HG02759 (cell line): Measurements from ENCODE around the gene MT1M.
"Not testable (repeated sequence)": the region's sequence is repeated elsewhere in the genome, so short reads cannot be mapped to it uniquely, and the experiment has no call there.

Source experiments
- ATAC-seq: cut with Tn5 transposase; IDR thresholded peaks from one replicate; pipeline ENCODE4 v1.9.1; 2021; ENCODE audit warnings: mild to moderate bottlenecking, moderate library complexity; ENCODE audit not compliant: unreplicated experiment

Gene MT1M

DNA sequence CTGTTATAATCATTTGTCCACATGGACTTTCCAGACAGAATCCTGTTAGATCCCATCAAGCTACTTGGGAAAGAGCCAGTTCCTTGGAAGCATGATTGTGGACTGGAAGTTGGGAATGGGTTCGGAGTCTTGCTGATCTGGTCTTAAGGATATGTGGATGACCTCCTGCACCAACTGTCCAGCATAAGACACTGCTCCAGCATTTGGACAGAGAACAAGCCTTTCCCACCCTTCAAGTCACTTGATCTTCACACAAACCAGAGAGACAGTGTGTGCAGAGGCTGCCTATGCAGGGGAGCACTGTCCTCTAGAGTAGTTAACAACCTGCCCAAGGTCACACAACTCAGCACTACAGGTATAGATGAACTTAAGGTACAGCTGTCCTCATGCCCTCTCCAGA lies 13.4 kb downstream of the MT1M start:
- ATAC-seq = no peak

DNA sequence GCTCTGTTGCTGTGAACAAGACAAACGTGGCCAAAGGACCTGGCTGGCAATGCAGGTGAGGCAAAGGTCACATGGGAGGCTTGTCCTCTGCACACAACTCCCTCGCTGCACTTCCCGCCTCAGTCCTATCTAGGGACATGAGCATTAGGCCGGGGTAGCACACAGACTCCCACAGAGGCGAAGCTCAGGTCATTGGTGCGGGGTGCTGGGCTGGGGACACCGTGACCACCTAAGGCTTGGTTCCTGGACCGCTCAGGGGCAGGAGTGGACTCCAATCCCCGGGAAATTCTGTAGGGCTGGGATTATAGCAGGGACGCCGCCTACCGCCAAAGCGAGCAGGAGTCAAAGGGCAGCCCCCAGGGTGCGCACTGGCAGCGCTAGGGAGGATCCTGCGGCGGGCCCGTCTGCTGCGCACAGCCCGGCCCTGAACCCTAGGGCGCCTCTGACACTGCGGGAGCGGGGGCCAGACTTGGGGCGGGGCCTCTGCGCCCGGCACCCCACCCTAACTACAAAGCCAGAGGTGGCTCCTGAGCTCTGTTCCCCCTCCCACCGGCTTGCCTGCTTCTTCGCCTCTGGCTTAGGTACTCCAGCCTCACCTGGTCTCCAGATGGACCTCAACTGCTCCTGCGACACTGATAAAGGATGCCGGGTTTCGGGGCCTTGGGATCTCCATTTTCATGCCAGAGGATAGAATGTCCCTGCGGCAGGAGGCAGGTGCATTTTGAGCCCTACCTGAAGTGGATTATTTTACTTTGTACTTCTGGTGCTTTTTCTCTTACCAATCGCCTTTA lies 15.4 kb downstream of the MT1M start:
- no peak for ATAC-seq

DNA sequence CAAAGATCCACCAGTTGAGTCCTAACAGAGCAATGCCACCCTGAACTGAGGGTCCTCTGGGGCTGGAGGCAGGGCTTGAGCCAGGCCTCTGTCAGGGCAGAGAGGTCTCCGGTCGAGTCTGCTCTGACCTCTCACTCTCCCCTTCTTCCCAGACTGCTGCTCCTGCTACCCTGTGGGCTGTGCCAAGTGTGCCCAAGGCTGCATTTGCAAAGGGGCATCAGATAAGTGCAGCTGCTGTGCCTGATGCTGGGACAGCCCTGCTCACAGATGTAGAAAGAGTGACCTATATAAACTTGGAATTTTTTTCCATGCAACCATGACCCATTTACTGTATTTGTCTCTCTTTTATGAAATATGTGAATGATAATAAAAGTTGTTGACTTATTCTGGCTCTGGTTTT lies 16.8 kb downstream of the MT1M start:
- no peak for ATAC-seq

DNA sequence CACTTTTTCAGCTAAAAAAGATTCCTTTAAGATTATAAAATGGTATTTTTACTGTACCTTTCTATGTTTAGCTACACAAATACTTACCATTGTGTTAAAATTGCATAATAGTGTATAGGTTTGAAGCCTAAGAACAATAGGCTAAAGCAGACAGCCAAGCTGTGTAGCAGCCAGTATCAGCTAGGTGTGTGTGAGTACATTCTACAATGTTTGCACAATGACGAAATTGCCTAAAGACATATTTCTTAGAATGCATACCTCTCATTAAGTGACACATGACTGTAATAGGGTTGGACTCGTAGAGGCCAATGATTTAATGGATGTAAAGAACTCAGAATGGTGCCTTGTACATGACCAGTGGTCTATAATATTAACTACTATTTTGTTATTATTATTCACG lies 17.4 kb downstream of the MT1M start:
- ATAC-seq = no peak

DNA sequence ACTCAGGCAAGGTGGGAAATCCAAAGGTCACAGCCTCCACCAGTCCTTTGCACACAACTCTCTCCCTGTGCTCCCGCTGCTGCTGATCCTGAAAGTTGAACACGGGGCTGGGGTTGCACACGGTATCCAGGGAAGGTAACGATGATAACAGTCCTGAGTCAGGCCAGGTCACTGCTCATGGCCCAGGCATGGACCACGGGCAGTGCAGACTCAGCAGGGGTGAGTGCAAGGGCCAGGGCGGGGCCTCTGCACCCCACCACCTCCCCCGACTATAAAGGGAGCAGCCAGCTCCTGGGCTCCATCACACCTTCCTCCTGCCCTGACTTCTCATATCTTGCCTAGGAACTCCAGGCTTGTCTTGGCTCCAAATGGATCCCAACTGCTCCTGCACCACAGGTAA lies 19.1 kb downstream of the MT1M start, which contains the start of gene MT1B:
MT1B (plus strand) TSS at position 301 of the 400 bp plus-strand sequence; CDS start at position 369, 68 bp downstream.
- ATAC-seq = no peak

DNA sequence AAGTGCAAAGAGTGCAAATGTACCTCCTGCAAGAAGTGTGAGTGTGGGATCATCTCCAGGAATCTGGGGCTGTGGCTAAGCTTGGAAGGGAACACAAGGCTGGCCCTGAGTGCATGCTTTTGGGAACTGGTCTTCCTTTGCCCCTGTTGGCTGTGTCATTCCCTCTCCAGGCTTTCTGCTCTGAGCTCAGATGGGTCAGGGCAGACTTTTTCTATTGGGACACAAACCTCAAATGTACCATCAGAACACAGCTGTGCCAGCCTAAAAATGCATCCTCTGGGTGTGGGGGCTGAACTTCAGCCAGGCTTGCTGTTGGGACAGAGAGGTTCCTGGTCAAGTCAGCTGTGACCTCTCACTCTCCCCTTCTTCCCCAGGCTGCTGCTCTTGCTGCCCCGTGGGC lies 20.1 kb downstream of the MT1M start:
- ATAC-seq = no peak

DNA sequence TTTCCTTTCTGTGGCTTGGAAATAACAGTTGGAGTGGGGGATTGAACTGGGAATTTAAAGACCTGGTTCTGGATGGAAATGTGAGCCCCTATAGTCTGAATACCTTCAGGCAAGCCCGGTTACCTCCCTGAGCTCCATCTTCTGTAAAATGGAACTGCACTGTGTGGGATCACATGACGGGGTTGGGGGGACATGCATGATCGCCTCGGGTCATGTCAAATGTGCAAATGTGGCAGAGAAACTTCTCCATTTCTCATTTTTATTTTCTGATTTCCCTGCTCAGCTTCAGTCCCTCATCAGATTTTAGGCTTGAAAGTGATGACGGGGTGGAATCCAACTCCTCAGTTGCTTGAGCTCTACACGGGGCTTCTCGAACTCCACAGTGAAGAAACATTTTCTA lies 20.8 kb downstream of the MT1M start:
- no peak for ATAC-seq

DNA sequence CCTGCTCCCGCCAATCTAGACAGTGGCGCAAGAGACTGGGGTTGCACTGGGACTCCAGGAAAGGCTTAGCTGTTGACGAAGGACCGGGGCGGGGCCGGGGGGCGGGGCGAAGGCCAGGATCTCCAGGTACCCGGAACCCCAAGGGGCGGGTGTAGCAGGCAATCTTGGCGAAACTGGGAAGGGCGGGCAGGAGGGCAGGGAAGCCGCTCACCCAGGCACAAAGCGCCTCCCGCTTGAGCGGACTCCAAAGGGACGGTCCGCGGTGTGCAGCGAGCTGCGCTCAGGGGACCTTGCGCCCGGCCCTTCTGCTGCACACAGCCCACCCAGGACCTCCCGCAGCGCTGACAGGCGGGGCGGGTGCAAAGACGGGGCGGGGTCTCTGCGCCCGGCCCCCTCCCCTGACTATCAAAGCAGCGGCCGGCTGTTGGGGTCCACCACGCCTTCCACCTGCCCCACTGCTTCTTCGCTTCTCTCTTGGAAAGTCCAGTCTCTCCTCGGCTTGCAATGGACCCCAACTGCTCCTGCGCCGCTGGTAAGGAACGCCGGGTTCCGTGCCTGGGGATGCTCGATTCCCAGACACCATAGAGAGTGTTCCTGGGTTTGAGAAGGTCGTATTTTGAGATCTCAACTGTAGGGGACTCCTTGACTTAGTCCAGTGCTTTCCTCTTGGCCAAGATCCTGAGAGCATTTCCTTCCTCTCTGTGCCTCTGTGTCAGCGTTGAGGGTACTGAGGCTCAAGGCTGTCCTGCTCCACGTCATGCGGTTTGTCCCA lies 25.3 kb downstream of the MT1M start, which contains the start of gene MT1F:
MT1F (plus strand) TSS at position 405 of the 772 bp plus-strand sequence; CDS start at position 505, 100 bp downstream.
- ATAC-seq = peak; percentile 61

DNA sequence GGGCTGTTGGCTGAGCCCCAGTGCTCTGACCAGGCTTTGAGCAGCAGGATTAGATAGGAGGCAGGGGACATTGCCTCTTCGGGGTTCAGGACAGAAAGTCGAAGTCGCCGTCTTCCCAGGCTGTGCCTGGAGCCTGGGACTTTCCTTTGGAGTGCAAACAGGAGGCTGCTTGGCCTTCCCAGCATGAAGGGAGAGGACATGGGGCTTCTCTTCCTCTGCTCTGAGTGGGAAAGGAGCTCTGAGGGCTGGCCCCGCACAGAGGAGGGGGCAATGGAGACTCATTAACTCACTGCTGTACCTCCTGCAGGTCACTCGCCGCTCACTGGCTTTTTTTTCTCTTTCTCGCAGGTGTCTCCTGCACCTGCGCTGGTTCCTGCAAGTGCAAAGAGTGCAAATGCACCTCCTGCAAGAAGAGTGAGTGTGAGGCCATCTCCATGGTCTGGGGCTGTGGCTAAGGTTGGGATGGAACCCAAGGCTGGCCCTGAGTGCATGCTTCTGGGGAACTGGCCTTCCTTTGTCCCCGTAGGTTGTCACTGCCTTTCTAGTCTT lies 25.9 kb downstream of the MT1M start:
- ATAC-seq = no peak

DNA sequence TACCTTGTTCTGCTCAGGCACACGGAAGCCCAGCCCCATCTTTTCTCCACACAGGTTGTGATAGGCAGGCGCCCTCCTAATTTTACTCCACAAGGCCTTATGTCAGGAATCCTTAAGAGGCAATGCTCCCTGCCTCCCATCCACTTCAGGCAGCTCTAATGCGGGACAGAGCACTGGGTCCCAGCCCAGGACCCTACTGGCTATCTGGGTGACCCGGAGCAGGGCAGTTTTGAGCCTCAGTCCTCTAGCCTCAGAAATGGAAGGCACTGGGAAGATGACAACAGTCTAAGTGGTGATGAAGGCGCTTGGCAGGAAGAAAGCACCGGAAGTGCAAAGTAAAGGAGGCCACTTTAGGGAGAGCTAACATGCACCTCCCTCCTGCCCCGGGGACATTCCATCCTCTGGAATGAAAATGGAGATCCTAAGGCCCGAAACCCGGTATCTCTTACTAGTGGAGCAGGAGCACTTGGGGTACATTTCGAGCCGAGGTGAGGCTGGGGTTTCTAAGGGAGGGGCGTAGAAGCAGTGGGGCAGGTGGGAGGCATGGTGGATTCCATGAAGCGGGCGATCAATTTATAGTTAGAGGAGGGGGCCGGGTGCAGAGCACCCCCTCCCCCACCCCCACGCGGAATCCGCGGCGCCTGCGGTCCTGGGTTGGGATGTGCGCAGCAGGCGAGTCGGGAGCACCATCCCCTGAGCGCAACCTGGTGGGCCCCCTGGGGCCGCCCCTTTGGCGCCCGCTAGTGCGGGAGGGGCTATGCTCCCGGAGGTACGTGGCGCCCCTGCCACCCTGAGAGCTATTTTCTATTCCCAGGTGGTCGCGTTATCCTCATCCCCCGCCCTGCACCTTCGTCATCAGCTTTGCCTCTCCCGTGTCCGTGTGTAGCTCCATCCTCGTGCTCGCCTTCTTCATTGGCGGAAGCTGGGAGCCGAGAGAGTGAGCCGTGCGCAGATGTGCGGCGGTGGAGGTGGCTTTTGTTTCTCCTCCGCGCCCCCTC lies 30.2 kb downstream of the MT1M start:
- ATAC-seq = no peak

DNA sequence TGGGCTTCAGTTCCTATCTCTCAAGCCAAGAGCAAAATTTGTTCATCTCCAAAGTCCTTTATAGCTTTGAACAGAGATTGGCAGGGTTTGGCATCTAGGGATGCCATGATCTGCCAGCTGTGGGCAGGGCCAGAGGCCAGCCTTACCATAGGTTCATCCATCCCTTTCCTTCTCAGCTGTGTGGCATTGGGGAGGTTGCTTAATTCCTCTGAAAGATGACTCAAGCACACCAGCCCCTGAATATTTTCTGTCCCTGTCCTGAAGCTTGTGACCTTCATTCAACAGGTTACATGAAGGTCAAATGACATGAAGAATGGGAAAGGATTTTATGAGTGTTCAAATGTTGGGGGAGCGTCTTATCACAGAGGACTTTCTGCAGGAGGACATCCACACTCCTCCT lies 32.0 kb downstream of the MT1M start:
- no peak for ATAC-seq

DNA sequence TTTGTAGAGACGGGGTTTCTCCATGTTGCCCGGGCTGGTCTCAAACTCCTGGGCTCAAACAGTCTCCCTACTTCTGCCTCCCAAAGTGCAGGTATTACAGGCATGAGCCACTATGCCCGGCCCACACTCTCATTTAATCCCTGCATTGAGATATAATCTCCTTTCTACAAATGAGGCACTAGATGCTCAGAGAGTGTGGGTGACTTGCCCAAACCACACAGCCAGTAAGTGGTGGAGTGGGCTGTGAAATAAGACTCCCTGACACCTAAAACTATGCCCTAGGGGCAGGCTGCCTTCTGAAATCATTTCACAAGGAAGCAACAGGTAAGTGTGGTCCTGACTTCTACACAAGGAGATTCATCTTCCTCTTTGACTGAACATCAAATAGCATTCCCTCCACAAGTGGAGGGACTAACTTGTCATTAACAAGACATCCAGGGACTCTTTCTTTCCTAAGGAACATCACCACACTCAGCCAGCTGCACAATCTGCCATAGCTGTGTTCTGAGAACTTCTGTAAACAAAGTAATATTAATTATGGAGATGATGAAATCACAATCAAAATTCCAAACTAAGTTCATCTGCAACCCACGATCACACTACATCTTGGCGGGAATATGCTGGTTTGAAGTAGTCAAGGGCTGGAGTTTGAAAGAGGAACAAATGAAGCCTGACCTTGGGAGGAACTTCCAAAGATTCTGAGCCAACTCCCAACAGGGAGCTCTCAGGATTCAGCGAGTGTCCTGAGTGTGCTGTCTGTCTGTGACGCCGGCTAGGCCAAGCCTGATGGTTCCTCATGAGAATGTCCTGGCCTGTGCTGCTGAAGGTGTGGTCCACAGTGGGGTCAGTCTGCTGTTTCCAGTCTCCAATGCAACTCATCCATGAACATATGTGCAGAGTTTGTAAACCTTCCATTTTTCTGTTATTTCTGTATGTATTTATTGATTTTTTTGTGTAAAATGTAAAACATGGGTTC lies 33.1 kb downstream of the MT1M start:
- ATAC-seq = not testable (repeated sequence)

DNA sequence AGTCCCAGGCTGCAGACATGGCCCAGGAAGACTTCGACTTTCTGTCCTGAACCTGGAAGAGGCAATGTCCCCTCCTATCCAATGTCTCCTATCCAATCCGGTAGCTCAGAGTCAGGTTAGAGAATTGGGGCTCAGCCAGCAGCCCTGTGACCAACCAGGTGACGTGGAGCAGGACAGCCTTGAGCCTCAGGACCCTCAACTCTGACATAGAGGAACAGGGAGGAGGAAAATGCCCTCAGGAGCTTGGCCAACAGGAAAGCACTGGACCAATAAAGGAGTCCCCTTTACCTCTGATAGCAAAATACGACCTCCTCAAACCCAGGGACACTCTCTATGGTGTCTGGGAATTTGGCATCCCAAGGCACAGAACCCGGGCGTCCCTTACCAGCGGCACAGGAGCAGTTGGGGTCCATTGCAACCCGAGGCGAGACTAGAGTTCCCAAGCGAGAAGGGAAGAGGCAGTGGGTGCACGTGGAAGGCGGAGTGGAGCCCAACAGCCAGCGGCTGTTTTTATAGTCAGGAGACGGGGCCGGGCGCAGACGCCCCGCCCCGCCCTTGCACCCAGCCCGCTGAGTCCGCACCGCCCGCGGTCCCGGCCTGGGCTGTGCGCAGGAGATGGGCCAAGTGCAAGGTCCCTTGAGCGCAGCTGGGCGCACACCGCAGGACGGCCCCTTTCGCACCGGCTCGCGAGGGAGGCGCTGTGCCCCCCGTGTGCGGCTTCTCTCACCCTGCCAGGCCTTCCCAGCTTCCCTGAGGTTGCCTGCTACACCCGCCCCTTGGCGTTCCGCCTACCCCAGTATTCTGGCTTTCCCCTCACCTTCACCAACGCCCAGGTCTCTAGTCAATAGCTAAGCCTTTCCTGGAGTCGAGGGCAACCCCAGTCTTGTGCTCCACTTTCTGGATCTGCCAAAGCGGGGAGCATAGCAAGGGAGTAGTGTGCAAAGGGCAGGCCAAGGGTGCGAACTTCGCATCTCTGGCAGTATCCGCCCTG lies 35.4 kb downstream of the MT1M start, which contains the start of gene MT1G:
MT1G (minus strand) TSS at position 485 of the 991 bp plus-strand sequence; CDS start at position 413, 72 bp downstream.
- no peak for ATAC-seq

DNA sequence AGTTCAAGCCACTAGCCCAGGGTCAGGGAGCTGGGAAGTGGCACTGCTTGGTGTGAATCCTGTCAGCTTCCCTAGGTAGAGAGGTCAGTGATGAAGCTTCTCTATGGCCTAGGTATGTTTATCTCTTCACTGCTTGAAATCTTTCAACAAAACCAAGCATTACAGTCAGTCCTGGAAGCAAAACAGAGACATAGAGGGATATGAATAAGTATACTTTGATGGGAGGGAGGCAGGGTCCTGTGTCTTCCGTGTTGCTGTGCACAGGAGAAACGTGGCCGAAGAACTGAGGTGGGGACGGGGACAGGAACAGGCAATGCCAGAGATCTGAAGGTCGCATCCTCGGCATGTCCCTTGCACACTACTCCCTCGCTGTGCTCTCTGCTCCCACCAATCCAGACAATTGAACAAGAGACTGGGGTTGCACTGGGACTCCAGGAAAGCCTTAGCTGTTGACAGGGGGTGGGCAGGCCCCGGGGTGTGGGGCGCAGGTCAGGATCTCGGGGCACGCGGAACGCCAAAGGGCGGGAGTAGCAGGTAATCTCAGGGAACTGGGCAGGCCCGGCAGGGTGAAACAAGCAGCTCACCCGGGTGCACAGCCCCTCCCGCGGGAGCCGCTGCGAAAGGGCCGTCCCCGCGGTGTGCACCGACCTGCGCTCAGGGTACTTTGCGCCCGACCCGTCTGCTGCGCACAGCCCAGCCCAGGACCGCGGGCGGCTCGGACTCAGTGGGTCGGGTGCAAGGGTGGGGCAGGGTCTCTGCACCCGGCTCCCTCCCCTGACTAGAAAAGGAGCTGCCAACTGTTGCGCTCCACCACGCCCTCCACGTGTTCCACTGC lies 36.8 kb downstream of the MT1M start, which contains the start of gene MT1H:
MT1H (plus strand) TSS at position 810 of the 835 bp plus-strand sequence. CDS start 71 bp downstream, outside the sequence.
- ATAC-seq = no peak

DNA sequence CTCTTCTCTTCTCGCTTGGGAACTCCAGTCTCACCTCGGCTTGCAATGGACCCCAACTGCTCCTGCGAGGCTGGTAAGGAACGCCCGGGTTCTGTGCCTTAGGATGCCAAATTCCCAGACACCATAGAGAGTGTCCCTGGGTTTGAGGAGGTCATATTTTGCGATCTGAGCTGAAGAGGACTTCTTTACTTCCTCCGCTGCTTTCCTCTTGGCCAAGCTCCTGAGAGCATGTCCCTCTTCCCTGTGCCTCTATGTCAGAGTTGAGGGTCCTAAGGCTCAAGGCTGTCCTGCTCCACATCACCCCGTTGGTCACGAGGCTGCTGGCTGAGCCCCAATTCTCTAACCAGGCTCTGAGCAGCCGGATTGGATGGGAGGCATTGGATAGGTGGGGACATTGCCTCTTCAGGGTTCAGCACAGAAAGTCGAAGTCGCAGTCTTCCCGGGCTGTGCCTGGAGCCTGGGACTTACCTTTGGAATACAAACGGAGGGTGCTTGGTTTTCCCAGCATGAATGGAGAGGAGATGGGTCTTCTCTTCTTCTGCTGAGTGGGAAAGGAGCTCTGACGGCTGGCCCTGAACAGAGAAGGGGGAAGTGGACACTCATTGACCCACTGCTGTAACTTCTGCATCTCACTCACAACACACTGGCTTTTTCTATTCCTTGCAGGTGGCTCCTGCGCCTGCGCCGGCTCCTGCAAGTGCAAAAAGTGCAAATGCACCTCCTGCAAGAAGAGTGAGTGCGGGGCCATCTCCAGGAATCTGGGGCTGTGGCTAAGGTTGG lies 37.6 kb downstream of the MT1M start:
- ATAC-seq = no peak

DNA sequence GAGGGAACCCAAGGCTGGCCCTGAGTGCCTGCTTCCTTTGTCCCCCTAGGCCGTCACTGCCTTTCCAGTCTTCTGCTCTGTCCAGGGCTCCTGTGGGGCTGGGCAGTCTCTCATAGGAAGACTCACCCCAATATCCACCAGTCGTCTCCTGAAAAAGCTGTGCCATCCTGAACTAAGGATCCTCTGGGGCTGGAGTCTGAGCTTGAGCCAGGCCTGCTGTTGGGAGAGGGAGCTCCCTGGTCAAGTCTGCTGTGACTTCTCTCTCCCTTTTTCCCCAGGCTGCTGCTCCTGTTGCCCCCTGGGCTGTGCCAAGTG lies 38.1 kb downstream of the MT1M start:
- ATAC-seq = no peak
